Activated CD4-positive, alpha-beta T cell treated with anti-CD3 and anti-CD28 coated beads, Interleukin-2, Interleukin-4, amounts not matched to agents 100 ng/mL and 50 ng/mL, durations not matched to agents 16 hours and 8 hours (primary cell): ENCODE data around the gene ASMTL.

Source experiments
- DNase-seq: peaks from one replicate; pipeline ENCODE4 v3.0.0-alpha.2; 2020; ENCODE audit warnings: low spot score

The ASMTL gene

DNA sequence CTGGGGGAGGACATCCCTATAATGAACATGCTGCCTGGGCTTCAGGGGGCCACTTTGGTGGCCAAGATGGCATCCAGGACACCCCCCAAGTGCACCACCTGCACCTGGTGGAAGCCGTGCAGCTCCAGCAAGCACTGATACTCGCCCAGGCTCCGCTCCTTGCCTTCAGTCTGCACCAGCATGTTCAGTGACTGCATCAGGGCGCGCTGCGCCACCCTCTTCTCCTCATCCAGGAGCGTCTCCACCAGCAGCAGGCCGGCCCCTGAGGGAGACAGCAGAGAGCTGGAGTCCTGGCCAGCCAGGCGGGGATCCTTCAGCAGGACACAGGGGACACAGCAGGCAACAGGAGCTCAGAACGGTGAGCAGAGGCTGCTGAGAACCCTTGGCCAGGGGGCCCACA is 49.5 kb downstream of the ASMTL start:
- DNase-seq, result no peak

DNA sequence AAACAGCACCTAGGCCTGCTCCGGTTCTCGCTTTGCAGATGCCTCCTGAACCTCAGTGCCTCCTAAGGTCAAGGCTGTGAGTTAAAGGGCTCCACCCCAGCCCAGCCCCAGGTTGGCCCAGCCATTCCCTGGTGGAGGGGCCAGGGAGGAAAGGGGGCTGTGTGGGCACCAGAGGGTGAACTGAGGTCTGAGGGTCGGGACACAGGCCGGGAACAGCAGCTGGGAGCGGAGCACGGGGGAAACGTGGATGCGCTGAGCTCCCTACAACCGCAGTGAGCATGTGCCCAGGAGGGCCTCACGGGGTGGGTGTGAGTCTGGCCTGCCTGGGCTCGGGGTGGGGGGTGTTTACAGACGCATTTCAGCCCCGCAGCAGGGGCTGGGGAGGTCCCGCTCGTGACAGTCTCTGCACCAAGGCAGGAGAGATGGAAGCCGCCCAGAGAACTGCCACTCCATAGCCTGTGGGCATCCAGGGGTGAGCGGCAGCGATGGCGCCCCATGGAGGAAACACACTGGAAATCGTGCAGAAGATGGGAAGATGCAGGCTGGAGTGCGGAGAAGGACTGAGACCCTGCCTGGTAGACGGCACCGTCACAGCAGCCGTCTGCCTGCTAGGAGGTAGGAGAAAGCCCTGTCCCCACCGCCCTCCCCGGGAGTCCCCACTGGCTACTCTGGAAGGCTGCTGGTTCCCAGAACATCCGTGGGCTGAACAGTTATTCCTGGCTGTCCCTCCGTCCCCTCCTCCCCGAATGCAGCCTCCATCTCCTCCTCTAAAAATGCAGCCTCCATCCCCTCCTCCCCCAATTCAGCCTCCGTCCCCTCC is 50.9 kb downstream of the ASMTL start:
- no peak for DNase-seq

DNA sequence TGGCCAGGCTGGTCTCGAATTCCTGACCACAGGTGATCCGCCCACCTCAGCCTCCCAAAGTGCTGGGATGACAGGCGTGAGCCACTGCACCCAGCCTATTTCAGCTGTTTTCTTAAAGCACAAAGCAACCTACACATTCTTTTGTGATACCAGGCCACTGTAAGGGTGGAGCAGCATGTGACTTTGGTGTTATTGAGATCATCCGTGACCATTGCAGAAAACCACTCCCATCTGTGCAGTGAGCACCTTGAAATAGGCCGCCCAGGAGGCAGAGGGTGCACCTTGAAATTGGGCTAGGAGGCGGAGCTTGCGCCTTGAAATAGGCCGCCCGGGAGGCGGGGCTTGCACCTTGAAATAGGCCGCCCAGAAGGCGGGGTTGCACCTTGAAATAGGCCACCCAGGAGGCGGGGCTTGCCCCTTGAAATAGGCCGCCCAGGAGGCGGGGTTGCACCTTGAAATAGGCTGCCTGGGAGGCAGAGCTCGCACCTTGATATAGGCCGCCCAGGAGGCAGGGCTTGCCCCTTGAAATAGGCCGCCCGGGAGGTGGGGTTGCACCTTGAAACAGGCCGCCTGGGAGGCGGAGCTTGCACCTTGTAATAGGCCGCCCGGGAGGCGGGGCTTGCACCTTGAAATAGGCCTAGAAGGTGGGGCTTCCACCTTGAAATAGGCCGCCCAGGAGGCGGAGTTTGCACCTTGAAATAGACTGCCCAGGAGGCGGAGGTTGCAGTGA is 51.8 kb downstream of the ASMTL start:
- DNase-seq, result no peak

DNA sequence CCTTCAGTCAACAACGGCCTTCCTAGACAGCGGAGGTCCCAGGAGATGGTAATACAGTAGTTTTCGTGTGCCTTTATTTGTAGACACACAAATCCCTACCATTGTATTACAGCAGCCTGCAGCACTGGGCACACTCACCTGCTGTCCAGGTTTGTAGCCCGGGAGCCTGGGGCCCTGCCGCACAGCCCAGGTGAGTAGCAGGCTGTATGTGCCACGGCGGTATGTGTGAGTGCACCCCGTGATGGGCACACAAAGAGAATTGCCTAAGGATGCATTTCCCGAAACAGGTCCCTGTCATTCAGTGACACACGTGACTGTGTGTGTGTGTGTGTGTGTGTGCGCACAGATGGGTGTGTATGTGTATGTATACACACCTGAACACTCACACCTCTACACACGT is 52.7 kb downstream of the ASMTL start:
- DNase-seq, result no peak

DNA sequence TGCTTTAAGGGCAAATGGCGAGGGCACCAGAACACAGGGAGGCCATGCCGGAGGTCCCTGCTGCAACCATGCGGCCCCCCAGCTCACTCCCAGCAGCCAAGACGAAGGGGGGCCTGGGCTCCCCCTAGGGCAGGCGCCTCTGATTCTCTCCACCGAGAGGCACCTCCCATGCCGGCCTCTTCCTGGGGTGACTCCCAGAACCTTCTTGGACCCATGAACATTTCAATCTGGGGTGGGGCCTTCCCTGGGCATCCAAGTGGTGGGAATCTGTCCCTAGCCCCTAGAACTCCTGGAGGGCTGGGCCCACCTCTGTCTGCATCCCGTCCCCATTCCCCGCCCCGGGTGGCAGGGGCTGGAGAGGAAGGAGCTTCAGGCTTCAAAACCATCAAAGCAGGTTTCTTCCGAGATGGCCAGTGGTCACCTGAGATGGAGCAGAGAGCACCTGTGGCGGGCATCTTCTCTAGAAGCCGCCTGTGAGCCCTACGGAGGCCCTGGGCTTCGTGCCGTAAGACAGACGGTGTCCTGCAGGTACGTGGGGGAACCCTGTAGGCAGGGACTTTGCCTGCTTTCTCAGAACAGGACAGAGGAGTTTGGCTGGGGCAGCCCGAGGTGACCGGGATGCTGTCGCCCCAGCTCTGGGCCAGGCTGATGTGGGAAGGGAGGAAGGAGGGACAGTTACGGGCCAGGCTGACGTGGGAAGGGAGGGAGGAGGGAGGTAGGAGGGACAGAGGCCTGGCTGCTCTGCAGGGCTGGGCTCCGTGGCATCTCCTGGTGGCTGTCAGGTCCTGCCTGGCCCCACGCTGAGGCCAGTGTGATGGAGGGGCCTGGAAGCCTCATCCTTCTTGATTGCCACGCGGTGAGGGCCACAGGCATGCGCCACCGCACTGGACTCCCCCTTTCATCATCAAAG is 54.0 kb downstream of the ASMTL start:
- no peak for DNase-seq

DNA sequence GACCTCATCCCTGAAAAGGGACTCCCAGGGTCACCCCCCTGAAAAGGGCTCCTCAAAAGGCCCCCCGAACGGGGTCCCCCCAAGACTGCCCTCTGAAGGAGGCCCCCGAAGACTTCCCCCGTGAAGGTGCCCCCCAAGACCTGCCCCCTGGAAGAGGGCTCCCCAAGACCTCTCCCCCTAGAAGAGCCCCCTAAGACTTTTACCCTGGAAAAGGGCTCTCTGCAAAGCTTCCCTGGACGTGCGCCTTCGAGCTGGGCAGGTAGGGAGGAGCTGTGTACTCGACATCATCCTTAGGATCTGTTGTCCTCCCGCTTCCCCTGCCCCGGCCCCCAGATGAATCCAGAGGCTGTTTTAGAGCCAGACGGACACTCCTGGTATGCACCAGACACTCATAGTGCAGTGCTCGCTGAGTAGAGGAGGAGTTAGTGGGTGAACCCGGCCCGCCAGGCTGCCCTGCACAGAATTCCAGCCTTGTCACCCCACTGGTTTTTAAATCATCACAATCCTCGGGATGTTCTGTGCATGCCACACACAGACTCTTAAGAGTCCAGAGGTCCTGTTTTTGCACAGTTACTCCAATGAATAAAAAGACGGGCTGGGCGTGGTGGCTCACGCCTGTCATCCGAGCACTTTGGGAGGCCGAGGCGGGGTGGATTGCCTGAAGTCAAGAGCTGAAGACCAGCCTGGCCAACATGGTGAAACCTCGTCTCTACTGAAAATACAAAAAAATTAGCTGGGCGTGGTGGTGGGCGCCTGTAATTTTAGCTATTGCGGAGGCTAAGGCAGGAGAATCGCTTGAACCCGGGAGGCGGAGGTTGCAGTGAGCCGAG is 55.1 kb downstream of the ASMTL start:
- no peak for DNase-seq

DNA sequence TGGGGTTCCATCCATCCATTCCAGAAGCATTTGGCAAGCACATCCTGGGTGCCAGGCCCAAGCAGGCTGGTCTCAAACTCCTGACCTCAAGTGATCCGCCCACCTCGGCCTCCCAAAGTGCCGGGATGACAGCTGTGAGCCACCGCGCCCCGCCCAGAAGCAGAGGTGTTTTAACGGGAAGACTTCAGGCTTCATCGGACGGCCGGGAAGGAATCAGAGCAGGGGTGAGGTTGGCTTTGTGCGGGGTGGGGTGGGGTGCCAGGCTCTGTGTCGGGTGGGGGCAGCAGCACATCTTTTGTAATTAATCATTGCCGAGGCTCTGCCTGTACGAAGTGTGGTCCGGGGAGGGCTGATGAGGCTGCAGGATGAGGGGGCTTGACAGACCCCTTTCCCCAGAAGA is 55.7 kb downstream of the ASMTL start:
- DNase-seq, result no peak

DNA sequence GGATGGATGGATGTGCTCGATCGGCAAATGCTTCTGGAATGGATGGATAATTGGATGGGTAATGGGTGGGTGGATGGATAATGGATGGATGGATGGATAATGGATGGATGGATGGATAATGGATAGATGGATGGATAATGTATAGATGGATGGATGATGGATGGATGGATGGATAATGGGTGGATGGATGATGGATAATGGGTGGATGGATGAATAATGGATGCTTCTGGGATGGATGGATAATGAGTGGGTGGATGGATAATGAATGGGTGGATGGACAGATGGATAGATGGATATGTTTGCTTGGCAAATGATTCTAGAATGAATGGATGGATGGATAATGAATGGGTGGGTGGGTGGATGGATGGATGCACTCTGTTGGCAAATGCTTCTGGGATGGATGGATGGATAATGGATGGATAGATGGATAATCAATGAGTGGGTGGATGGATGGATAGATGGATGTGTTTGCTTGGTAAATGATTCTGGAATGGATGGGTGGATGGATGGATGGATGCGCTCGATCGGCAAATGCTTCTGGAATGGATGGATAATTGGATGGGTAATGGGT is 57.0 kb downstream of the ASMTL start:
- no peak for DNase-seq

DNA sequence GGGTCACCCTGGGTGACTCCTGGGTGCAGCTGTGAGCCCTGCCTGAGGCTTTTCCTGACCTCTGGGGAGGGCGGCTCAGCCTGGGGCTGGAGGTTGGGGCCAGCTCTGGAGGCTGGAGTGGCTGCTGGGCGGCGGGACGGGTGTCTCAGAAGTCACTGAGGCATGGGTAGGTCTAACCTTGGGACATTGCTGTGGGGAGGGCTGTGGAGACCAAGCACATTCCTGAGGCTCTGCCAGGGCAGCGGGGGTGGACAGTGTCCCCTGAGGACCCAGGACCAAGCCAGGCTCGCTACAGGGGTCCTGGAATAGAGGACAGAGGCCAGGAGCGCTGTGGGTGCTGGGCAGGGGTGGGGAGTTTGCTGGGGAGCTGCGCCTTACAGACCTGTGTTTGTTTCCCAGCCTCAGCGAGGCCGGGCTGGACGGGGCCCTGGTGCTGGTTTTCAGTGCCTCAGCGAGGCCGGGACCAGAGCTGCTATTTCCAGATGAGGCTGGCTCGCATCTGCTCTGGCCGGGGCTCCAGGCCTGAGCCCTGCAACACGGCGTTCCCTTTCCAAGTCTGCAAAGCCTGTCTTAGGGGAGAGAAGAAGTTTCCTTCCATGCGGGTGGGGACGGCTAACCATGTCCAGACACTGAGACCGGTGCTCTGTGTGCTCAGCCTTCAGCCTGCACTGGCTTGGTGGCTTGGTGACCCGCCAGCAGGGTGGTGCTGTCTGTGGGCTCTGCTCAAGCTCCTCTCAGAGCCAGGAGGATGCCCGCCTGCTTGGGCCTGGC is 57.8 kb downstream of the ASMTL start:
- no peak for DNase-seq

DNA sequence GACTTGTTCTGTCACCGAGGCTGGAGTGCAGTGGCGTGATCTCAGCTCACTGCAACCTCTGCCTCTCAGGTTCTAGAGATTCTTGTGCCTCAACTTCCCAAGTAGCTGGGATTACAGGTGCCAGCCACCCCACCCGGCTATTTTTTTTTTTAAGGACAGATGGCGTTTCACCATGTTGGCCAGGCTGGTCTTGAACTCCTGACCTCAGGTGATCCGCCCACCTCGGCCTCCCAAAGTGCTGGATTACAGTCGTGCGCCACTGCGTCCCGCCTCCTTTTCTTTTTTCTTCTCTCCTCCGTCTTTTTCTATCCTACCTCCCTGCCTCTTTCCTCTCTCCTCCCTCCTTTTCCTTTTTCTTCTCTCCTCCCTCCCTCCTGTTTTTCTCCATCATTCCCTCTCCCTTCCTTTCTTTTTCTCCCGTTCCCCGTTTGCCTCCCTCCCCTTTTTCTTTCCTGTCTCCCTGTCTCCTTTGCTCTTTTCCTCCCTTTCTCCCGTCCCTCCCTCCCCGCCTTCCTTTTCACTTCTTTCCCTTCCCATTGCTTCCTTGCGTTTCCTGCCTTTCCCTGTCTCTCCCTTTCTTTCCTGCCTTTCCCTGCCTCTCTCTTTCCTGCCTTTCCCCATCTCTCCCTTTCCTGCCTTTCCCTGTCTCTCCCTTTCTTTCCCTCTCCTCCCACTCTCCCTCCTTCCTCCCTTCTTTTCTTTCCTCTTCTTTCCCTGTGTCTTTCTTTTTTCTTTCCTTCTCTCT is 58.7 kb downstream of the ASMTL start:
- no peak for DNase-seq

DNA sequence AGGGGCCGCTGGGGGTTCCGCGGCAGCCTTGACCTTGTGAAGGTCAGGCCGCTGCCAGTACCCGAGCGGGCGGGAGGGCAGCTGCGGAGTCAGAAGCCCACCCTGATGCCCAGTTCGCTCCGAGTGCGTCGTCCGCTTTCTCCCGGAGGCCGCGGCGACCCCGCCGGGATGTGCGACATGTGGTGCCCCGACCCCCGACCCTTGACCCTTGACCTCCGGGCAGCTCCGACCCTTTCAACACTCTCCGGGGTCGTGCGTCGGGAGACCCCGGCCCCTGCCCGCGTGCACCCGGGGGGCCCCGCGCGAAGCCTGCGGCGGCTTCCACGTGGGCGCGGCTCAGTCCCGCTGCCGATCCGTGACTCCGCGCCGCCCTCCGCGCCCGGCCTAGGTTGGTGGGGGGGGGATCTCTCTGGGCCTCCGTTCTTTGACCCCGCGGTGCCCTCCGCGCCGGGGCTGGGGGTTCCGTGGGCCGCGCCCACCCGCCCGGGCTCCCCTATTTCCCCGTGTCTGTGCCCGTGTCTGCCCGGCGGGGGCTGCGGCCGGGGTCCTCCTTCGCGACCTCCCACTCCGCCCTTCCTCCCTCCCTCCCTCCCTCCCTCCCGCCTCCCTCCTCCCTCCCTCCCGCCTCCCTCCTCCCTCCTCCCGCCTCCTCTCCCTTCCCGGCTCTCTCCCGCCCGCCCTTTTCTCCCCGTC is 60.2 kb downstream of the ASMTL start:
- DNase-seq, result no peak

DNA sequence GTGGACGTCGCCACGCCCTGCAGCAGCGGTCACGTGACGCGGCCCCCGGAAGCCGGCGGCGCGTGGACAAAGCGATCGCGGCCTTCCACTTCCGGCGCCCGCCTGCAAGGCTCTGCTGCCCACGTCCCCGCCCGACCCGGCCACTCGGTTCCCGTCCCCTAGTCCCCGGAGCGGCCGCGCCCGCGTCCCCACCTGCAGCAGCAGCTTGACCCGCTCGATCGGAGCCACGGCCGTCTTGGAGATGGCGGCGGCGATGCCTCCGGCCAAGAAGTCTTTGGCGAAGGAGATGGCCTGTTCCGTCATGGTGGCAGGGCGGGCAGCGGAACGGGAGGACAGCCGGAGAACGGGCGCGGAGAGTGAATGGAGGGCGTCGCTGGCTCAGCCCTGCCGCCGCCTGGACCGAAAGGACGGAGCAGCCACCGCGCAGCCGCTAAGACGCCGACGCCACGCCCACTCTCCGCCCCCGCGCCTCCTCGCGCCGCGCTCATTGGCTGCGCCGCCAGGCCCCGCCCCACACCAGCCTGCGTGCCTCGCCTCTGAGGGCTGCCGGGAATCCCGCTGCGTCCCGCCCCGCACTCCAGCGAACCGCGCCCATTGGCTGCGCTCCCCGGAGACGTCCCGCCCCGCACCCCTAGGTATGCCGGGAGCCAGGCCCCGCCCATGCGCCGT is 60.9 kb downstream of the ASMTL start, which contains the start of gene SLC25A6:
TSS of gene SLC25A6 (minus strand) at position 407 of the 669 bp plus-strand sequence. CDS start at position 303, 104 bp downstream.
- DNase-seq, result peak; percentile 99

DNA sequence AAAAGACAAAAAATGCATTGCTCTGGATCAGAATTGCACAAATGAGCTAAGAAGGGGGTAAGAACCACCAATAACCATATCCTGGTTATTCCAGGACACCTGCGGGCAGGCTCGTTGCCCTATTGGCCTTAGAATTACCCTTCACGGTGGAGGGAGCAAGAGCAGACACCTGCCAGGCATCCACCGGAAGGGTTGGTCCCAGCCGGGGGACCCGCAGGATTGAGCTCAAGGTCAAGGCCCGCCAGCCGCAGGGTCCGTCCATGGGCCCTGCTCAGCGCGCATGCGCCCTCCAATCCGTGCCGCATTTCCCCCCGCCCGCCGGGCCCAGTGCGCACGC is 61.4 kb downstream of the ASMTL start:
- peak; percentile 96 for DNase-seq

DNA sequence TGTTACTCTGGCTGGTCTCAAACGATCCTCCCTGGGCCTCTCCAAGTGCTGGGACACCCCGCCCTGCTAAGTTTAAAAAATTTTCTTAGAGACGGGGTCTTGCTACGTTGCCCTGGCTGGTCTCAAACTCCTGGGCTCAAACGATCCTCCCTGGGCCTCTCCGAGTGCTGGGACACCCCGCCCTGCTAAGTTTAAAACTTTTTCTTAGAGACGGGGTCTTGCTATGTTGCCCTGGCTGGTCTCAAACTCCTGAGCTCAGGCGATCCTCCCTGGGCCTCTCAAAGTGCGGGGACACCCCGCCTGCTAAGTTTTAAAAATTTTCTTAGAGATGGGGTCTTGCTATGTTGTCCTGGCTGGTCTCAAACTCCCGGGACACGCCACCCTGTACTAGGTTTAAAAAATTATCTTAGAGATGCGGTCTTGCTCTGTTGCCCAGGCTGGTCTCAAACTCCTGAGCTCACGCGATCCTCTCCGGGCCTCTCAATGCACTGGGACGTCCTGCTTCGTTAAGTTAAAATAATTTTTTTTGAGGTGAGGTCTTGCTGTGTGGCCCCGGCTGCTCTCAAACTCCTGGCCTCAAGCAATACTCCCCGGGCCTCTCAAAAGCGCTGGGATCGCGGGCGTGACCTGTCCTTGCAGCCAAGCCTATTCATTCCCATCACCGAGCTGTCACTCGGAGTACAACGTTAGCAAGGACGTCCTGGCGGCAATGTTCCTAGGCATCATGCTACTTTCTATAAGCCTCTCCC is 61.9 kb downstream of the ASMTL start:
- DNase-seq, result no peak

DNA sequence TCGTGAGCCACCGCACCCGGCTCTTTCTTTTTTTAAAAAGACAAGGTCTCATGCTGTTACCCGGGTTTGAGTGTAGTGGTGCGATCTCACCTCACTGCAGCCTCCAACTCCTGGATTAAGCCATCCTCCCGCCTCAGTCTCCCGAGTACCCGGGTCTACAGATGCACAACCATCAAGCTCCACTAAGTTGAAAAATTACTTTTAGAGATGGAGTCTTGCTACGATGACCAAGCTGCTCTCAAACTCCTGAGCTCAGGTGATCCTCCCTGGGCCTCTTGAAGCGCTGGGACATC is 62.8 kb downstream of the ASMTL start:
- DNase-seq, result no peak

DNA sequence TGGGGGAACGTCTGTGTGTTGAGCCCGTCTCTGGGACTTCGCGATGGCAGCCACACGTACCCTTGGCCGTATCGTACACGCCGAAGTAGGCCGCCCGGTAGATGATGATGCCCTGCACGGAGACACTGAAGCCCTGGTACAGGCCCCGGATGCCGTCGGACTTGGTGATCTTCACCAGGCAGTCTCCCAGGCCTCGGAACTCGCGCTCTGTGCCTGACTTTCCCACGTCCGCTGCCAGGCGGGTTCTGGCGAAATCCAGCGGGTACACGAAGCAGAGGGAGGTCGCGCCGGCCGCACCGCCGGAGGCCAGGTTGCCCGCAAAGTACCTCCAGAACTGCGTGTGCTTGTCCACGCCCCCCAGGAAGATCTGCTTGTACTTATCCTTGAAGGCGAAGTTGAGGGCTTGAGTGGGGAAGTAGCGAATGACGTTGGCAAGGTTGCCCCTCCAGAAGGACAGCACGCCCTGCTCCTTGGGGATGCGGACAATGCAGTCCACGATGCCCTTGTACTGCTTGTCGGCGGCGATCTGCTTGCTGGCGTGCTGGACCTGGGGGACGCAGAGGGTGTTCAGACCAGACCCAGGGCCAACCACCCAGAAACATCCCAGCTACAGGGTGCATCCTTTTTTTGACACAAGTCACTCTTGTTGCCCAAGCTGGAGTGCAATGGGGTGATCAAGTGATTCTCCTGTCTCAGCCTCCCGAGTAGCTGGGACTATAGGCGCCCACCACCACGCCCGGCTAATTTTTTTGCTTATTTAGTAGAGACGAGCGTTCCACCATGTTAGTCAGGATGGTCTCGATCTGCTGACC is 63.3 kb downstream of the ASMTL start:
- no peak for DNase-seq

DNA sequence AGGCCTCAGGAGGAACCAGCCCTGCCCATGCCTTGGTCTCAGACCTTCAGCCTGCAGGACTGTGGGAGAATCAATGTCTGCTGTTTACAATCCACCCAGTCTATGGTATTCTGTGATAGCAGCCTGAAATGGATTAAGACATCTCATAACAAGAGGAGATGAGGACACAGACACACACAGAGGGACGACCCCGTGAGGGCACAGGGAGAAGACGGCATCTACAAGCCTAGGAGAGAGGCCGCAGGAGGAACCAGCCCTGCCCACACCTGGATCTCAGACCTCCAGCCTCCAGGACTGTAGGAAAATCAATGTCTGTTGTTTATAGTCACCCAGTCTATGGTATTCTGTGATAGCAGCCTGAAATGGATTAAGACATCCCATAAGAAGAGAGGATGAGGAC is 64.1 kb downstream of the ASMTL start:
- no peak for DNase-seq
